ENCODE data around the gene GLOD4.
A peak's percentile ranks its signal among the peaks of the same experiment; 100 is the strongest.
"Not testable (repeated sequence)": the region's sequence is repeated elsewhere in the genome, so short reads cannot be mapped to it uniquely, and the experiment has no call there.

The GLOD4 gene, protein sequence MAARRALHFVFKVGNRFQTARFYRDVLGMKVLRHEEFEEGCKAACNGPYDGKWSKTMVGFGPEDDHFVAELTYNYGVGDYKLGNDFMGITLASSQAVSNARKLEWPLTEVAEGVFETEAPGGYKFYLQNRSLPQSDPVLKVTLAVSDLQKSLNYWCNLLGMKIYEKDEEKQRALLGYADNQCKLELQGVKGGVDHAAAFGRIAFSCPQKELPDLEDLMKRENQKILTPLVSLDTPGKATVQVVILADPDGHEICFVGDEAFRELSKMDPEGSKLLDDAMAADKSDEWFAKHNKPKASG

DNA sequence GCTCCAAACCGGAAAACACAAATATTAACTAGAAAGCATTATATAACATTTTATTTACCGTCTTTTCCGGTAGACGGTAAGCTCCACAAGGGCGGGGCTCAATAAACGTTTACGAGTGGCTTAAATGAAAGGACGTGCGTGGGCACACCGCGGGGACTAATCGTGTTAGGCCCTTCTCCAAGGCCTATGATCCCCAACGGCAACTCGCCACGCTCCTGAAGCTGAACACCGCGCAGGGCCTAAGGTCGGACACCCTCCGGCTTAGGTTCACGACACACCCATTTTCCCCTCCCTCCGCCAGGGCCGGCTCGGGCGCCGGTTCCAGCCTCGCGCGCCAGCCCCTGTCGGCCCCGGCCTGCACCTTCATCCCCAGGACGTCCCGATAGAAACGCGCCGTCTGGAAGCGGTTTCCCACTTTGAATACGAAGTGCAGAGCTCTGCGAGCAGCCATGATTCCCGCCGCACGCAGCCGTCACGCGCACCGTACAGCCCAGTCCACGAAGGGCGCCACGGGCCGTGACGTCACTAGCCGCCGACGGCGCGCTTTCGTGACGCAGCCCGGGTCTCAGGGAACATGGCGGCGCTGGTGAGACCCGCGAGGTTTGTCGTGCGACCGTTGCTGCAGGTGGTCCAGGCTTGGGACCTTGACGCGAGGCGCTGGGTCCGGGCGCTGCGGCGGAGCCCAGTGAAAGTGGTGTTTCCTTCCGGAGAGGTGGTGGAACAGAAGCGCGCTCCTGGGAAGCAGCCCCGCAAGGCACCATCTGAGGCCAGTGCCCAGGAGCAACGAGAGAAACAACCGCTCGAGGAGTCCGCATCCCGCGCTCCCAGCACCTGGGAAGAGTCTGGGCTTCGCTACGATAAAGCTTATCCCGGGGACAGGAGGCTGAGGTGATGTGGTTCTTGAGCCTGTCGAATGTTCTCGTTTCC lies at the start of gene GLOD4, which contains the start of gene MRM3:
GLOD4 (minus strand) TSS at position 476 of the 927 bp plus-strand sequence; CDS start at position 451, 25 bp downstream.
MRM3 (plus strand) TSS at position 549 of the 927 bp plus-strand sequence; CDS start at position 575, 26 bp downstream.
- TF ChIP-seq, protein P1, sequence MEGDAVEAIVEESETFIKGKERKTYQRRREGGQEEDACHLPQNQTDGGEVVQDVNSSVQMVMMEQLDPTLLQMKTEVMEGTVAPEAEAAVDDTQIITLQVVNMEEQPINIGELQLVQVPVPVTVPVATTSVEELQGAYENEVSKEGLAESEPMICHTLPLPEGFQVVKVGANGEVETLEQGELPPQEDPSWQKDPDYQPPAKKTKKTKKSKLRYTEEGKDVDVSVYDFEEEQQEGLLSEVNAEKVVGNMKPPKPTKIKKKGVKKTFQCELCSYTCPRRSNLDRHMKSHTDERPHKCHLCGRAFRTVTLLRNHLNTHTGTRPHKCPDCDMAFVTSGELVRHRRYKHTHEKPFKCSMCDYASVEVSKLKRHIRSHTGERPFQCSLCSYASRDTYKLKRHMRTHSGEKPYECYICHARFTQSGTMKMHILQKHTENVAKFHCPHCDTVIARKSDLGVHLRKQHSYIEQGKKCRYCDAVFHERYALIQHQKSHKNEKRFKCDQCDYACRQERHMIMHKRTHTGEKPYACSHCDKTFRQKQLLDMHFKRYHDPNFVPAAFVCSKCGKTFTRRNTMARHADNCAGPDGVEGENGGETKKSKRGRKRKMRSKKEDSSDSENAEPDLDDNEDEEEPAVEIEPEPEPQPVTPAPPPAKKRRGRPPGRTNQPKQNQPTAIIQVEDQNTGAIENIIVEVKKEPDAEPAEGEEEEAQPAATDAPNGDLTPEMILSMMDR (IDR thresholded peaks at IDR 0.05; ENCODE audit: extremely low read depth, missing control alignments), result no peak
- peak; percentile 97 for DNase-seq (ENCODE audit: low spot score)

DNA sequence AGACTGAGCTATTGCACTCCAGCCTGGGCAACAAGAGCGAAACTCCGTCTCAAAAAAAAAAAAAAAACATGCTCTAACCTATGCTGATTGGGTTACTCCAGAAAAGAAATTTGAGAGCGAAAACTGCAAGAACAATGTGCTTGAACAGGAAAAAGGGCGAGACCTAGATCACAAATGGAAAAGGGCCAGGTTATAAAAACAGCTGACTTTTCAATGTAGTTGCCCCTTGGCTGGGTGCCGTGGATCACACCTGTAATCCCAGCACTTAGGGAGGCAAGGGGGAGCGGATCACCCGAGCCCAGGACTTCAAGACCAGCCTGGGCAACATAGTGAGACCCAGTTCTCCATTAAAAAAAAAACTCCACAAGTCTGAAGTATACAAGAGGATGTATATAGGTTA lies 48.9 kb upstream of the GLOD4 start:
- no peak for DNase-seq (ENCODE audit: low spot score)
- TF ChIP-seq, protein P1 (IDR thresholded peaks at IDR 0.05; ENCODE audit: extremely low read depth, missing control alignments), result no peak

DNA sequence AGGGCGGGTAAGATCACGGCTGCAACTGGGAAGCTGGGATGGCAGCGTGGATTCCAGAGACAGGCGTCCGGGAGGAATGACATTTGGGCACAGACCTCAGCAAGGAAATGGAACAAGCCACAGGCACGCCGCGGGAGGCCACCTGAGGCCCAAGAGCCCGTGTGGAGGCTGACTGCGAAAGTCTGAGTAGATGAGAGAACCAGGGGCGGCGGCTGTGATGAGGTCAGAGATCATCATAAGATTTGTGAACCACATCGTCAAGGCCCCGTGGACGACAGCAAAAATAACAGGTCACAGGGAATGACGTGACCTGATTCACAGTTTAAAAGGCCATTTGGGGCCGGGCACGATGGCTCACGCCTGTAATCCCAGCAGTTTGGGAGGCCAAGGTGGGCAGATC lies 48.3 kb upstream of the GLOD4 start:
- no peak for DNase-seq (ENCODE audit: low spot score)
- TF ChIP-seq, protein P1 (IDR thresholded peaks at IDR 0.05; ENCODE audit: extremely low read depth, missing control alignments), result no peak

DNA sequence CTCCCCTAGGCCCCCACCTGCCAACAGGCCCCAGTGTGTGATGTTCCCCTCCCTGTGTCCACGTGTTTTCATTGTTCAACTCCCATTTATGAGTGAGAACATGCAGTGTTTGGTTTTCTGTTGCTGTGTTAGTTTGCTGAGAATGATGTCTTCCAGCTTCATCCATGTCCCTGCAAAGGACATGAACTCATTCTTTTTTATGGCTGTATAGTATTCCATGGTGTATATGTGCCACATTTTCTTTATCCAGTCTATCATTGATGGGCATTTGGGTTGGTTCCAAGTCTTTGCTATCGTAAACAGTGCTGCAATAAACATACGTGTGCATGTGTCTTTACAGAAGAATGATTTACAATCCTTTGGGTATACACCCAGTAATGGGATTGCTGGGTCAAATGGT lies 47.5 kb upstream of the GLOD4 start:
- not testable (repeated sequence) for DNase-seq (ENCODE audit: low spot score)

DNA sequence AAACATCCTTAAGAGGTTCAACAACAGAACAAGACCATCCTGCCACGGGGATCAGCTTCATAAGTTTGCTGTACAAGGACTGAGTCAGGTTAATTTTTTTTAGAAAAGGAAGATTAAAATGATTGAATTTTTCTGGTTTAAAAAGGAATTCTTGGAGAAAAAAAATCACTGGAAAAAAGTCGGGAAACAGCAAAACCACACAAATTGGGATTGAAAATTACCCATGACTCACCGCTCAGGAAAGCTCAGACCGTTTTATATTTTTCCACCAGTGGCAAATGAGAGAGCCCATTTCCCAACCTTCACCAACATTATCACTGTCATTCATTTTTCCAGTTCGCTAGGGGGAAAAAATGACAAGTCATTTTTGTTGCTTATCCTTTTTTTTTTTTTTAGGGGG lies 46.7 kb upstream of the GLOD4 start:
- no peak for DNase-seq (ENCODE audit: low spot score)
- TF ChIP-seq, protein P1 (IDR thresholded peaks at IDR 0.05; ENCODE audit: extremely low read depth, missing control alignments), result no peak

DNA sequence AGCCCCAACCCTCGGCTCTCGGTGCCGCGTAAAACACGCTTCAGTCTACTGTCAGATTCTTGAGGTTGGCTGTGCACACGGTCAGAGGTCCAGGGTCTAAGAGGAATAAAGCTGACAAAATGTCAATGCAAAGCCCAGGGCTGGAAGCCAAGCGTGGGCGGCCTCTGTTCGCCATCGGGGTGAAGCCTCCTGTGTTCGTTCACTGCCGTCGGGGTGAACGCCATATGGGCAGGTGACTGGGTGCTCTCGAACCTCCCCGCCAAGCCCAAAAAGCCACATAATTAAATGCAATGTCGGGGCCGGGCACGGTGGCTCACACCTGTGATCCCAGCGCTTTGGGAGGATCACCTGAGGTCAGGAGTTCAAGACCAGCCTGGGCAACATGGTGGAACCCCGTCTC lies 44.7 kb upstream of the GLOD4 start:
- TF ChIP-seq, protein P1 (IDR thresholded peaks at IDR 0.05; ENCODE audit: extremely low read depth, missing control alignments), result no peak
- no peak for DNase-seq (ENCODE audit: low spot score)

DNA sequence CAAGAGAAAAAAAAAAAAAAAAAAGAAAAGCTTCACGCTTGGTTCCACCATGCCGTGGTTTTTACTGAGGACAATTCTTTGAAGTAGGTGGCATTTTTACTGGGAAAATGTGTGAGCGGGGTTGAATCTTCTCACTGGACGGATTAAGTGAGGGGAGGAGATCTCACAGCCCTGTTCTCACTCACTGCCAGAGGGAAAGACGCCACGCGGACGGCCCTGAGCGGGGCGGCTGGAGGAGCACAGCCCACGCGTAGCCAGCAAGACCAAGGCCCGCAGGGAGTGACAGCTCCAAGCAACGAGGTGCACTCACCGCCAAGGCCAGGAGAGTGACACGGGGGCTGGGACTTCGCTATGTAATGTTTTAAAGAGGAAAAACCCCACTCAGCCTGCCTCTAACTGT lies 43.1 kb upstream of the GLOD4 start:
- DNase-seq (ENCODE audit: low spot score), result no peak
- TF ChIP-seq, protein P1 (IDR thresholded peaks at IDR 0.05; ENCODE audit: extremely low read depth, missing control alignments), result no peak
